ENCODE measurements around the gene OIT3. TPM values are rescaled to one million over a fixed set of nuclear protein-coding genes. Genes with fewer than 3 reads are reported as not detected.
A peak's percentile ranks its signal among the peaks of the same experiment; 100 is the strongest.

The OIT3 gene
- total RNA-seq, 2 donors from 2014 or later, result 0.09 to 0.29 TPM

- no peak for ATAC-seq
- intact Hi-C loops (cut with DNase I), result no loop called here
Measured at GRCh38 chr10:72935361-72935760, 41.8 kb downstream of the OIT3 start.

DNA sequence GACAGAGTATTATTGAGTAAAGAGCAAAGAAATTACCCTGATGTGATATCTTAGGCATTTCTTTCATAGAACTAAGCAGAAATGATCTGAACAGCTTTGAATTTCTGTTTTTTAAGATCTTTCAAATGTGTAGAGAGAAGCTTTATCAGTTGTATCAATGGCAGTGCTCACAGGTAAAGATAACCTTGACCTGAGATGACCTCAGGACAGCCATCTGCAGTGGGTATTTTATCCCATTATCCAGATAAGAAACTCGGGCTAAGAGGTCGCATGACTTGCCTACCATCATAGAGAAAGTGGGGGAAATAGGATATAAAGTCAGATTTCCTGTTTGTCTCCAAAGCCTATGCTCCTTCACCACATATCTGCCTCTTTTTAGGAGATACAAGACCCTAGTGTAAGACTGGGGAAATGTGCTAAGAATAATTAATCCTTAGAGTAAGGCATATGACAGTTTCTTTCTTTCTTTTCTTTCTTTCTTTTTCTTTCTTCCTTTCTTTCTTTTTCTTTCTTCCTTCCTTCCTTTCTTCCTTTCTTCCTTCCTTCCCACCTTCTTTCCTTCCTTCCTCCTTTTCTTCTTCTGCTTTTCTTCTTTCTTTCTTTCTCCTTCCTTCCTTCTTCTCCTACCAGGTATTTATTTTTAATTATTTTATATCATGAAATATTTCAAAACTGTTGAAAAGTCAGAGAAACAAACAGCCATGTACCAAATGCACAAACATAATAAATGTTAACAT is 50.1 kb downstream of the OIT3 start:
- no peak for ATAC-seq
- DNase-seq, result no peak
- intact Hi-C loops (cut with DNase I), result no loop called here

More at GRCh38 chr10:72935361-72935760, 41.8 kb downstream of the OIT3 start:
- DNase-seq, result no peak

DNA sequence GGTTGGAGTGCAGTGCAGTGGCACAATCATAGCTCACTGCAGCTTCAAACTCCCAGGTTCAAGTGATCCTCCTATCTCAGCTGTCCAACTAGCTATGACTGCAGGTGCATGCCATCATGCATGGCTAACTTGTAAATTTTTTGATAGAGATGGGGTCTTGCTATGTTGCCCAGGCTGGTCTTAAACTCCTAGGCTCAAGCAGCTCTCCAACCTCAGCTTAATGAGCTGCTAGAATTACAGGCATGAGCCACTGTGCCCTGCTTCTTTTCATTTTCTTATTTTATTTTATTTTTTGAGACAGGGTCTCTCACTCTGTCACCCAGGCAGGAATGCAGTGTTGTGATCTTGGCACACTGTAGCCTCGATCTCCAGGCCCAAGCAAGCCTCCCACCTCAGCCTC is 53.4 kb downstream of the OIT3 start:
- no peak for DNase-seq
- ATAC-seq, result no peak
- intact Hi-C loops (cut with DNase I), result no loop called here

GRCh38 chr10:72948762-72949161 is 55.2 kb downstream of the OIT3 start:
- DNase-seq (no peak), ATAC-seq (no peak)
- intact Hi-C loops (cut with DNase I), result no loop called here

GRCh38 chr10:72951760-72952159 is 58.2 kb downstream of the OIT3 start:
- intact Hi-C loops (cut with DNase I), result no loop called here
- DNase-seq (no peak), ATAC-seq (no peak)

DNA sequence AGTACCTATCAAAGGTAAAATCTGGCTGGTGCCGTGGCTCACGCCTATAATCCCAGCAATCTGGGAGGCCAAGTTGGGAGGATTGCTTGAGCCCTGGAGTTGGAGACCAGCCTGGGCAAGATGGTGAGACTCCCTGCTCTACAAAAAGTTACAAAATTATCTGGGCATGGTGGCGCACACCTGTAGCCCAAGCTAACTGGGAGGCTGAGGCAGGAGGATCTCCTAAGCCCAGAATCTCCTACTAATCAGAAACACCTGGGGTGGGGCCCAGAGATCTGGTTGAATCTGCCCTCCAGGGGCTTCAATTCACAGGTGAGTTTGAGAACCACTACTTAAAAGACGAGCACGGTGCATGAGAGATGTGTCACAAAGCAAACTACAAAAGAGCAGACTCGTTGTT is 58.6 kb downstream of the OIT3 start:
- intact Hi-C loops (cut with DNase I), result no loop called here
- ATAC-seq (no peak), DNase-seq (no peak)

GRCh38 chr10:72952642-72953158 is 59.2 kb downstream of the OIT3 start:
- intact Hi-C loops (cut with DNase I), result no loop called here
- ATAC-seq (no peak), DNase-seq (no peak)

- no peak for DNase-seq
- intact Hi-C loops (cut with DNase I), result no loop called here
- peak; percentile 72 to 75 for ATAC-seq
Measured at GRCh38 chr10:72953687-72954086, 60.1 kb downstream of the OIT3 start.

- peak in 1 of 2 donors; percentile 9 for ATAC-seq
- intact Hi-C loops (cut with DNase I), result no loop called here
- DNase-seq, result no peak
Measured at GRCh38 chr10:72954230-72954595, 60.7 kb downstream of the OIT3 start.

DNA sequence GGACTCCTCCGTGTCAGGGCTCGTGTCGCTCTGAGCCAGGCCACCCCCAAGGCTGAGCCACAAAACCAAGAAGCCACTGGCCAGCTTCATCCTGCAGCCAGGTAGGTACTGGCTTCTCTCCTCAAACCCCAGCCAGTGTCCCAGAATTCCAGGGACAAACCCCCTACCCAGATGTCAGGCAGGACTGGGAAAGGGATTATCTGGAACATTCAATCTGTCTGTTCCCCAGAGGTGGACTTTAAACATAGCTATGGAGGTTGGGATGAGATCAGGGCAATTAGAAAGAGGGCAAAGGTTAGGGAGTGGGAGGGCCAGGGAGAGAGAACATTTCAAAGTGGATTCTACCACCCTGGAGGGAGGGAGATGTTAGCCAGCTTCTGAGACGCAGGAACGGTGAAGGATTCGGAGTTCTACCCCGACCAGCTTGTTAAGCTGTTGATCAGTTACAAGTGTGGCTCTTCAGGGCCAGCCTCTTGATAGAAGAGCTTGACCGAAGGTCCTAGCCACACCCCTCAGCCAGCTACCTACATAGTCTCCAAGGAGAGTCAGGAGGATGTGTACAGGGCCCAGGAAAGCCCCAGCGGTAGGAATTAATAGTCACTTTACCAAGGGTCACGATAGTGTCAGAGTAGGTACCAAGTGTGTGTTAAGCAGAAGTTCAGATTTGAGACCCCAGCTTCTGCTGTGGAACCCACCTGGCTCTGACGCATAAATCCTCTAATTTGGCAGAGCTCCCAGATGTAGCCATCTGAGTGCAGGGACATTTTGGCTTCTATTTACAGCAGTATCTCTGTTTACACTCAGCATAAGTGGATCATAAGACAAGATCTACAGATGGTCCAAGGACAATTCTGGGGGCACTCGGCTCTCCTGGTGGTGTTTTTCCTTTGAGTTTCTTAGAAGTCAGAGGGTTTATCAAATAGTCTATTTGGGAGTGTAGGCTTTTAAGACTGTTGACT is 61.3 kb downstream of the OIT3 start, which contains the start of gene PLA2G12B:
TSS of gene PLA2G12B (minus strand) at position 211 of the 959 bp plus-strand sequence. CDS start at position 90, 121 bp downstream.
- intact Hi-C loops (cut with DNase I), result no loop called here
- DNase-seq (peak; percentile 30), ATAC-seq (peak; percentile 45 to 68)

DNA sequence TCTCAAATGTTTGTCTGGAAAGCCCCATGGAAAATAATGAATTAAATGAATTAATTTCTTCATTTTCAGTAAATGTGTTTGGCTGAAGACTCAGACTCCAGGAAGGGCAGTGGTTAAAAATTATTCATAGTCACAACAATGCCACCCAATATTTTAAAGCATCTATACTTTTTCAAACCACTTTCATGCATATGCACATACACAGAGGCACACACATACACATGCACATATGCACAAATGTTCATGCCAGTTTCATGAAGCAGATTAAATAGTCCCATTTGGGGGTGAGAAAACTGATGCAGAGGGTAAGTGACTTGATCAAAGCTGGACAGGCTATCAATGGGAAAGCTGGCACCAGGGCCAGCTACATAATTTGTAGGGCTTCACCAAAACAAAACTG is 62.5 kb downstream of the OIT3 start:
- DNase-seq (no peak), ATAC-seq (no peak)
- intact Hi-C loops (cut with DNase I), result no loop called here

- ATAC-seq (no peak), DNase-seq (no peak)
- intact Hi-C loops (cut with DNase I), result no loop called here
Measured at GRCh38 chr10:72976886-72977285, 83.3 kb downstream of the OIT3 start.

DNA sequence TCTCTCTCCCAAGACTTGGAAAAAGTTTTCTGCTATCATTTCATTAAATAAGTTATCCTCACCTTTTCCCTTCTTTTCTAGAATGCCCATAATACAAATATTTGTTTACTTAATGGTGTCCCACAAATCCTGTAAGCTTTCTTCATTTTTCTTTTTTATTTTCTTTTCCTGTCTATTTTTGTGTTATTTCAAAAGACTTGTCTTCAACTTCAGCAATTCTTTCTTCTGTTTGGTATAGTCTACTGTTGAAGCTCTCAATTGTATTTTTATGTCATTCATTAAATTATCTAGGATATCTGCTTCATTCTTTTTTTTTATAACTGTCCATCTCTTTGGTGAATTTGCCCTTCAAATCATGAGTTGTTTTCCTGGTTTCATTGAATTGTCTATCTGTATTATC is 86.2 kb downstream of the OIT3 start:
- intact Hi-C loops (cut with DNase I), result no loop called here
- ATAC-seq (no peak), DNase-seq (no peak)

DNA sequence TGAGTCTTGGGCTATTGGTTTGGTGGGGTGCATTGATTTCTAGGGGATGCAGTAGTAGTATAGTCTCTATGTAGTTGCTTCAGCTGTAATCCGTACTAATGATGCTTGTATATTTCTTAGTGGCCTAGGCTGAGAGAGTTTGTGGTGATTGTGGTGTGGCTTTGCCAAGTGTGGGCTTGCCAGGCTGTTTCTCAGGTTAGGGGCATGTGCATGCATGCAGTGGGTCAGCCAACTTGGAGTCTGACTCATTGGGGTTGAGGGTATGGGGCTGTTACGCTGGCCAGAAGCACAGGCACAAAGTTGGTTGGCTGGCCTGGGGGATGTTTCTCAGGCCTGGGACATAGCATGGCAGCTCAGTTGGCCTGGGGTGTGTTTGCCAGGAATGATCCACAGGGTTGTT is 86.8 kb downstream of the OIT3 start:
- no peak for DNase-seq
- ATAC-seq, result no peak
- intact Hi-C loops (cut with DNase I), result no loop called here

- ATAC-seq, result peak in 1 of 2 donors; percentile 29
- no peak for DNase-seq
- intact Hi-C loops (cut with DNase I), result no loop called here
Measured at GRCh38 chr10:72981028-72981881, 87.7 kb downstream of the OIT3 start.

DNA sequence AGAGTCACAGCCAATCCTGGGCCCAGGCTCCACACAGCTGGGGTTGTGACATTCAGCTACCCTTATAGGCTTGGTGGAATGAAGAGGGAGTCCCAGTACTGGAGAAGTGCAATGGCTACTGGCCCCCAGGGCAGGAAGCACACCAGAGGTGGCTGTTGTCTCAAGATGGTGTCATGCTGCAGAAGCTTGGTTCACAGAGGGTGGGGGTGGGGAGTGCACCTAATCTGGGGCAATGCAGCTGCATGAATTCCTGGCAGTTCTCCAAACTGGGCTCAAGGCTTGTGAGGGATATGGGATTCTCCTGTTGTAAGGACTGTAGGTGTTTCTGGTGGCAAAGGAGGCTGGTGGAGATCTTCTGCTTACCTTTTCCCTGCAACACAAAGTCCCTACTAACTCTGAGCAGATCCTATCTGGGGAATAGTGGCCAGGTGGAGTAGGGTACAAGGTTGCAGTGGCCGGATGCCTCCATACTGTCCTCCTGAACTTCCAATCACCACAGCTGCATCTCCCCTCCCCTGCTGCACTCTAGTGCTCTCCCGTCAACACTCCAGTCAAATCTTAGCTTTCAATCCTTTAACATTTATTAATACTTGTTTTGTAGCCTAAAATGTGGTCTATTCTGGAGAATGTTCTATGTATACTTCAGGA is 88.5 kb downstream of the OIT3 start:
- peak in 1 of 2 donors; percentile 35 for ATAC-seq
- DNase-seq, result no peak
- intact Hi-C loops (cut with DNase I), result no loop called here
